ENCODE results near the gene RTL10.

The RTL10 gene

GRCh38 chr22:19843857-19844376, 10.8 kb downstream of the RTL10 start:
- no peak for FAIRE-seq
- DNase-seq (ENCODE audit: insufficient read length, low spot score): no peak
- no peak for TF ChIP-seq CTCF (IDR thresholded peaks at IDR 0.05; ENCODE audit: insufficient read depth, missing control alignments)

- DNase-seq (ENCODE audit: insufficient read length, low spot score): peak; percentile 61
- no peak for TF ChIP-seq CTCF (IDR thresholded peaks at IDR 0.05; ENCODE audit: insufficient read depth, missing control alignments)
- FAIRE-seq: peak; percentile 29
Measured at GRCh38 chr22:19843107-19843856, 11.4 kb downstream of the RTL10 start.

GRCh38 chr22:19842393-19843106, 12.1 kb downstream of the RTL10 start:
- DNase-seq (ENCODE audit: insufficient read length, low spot score) (no peak), FAIRE-seq (peak; percentile 16)
- no peak for TF ChIP-seq CTCF (IDR thresholded peaks at IDR 0.05; ENCODE audit: insufficient read depth, missing control alignments)

- no peak for TF ChIP-seq CTCF (IDR thresholded peaks at IDR 0.05; ENCODE audit: insufficient read depth, missing control alignments)
- FAIRE-seq (no peak), DNase-seq (ENCODE audit: insufficient read length, low spot score) (no peak)
Measured at GRCh38 chr22:19841641-19842392, 12.9 kb downstream of the RTL10 start.

- TF ChIP-seq CTCF (IDR thresholded peaks at IDR 0.05; ENCODE audit: insufficient read depth, missing control alignments): no peak
- no peak for FAIRE-seq
- DNase-seq (ENCODE audit: insufficient read length, low spot score): no peak
Measured at GRCh38 chr22:19840955-19841640, 13.6 kb downstream of the RTL10 start.

- no peak for DNase-seq (ENCODE audit: insufficient read length, low spot score)
- FAIRE-seq: no peak
- no peak for TF ChIP-seq CTCF (IDR thresholded peaks at IDR 0.05; ENCODE audit: insufficient read depth, missing control alignments)
Measured at GRCh38 chr22:19840059-19840458, 14.6 kb downstream of the RTL10 start.
